Activated naive CD4-positive, alpha-beta T cell treated with Interleukin-2 at 50 U/mL for 16 hours (primary cell): ENCODE data around the gene FGGY.
"Not testable (repeated sequence)": the region's sequence is repeated elsewhere in the genome, so short reads cannot be mapped to it uniquely, and the experiment has no call there.

ENCODE experiments used
- DNase-seq: peaks from one replicate; pipeline ENCODE4 v3.0.0-alpha.2; 2020

Gene FGGY

DNA sequence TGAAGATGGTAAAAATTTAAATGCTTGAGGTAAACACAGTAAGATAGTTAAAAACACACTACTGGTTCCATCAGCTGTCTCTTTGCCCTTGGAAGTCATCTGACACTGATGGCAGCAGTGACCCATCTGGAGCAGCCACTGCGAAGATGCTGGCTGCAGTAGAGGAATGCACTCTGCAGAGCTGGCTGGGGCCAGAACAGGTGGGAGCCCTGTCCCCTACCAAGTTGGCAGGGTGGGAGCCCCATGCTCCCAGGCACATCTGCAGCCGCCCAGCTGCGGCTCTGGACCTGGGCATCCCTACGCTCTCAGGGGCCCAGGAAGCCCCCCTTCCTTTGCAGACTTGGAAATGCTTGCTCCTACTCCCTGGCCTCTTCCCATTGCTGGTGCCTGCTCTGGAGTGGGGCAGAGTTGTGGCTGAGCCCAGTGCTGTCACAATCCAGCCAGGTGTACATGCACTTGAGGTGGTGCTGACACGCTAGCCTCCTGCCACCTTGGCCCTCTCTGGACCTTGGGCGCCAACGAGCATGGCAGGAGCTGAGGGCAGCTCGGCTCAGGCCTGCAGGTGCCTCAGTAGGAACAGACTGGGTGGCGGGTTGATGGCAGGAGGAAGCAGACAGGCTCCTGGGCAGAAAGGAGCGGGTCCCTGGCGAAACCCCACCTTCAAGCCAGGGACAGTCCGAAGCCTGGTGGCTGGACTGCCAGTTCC is 227.0 kb downstream of the FGGY start:
- DNase-seq: no peak

DNA sequence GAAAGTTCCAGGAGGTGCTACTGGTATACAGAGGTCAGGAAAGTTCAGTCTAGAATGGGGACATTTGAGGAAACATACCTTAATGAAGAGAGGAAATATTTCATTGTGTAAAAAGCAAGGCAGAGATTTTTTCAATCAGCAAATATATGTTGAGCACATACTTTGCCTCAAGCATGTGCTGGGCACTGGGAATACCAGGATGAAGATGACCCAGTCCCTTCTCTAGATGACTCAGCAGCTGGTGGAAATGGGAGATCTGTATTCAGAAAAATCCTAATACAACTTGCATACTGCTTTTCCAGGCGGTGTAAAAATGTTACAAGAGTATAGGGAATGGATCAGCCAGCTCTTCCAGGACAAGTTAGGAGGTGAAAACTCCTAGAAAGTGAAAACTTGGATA is 229.3 kb downstream of the FGGY start:
- DNase-seq: no peak

DNA sequence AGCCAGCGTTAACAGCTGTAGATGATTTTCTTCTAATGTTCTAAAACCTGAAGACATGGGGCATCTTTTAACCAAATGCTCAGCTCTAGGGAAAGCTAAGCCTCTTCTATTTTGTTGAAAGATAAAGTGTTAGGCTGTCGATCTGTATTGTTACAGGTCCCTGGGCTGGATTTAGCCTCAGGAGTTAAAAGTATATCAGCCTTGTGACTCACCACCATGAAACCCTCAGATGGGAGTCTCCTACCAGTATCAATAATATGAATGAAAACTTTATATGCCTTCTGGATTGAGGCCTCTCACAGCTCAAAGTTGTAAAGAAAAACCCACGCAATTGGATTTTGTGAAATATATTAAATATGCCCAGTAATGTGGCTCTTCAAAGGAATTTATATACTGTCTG is 231.6 kb downstream of the FGGY start:
- no peak for DNase-seq

DNA sequence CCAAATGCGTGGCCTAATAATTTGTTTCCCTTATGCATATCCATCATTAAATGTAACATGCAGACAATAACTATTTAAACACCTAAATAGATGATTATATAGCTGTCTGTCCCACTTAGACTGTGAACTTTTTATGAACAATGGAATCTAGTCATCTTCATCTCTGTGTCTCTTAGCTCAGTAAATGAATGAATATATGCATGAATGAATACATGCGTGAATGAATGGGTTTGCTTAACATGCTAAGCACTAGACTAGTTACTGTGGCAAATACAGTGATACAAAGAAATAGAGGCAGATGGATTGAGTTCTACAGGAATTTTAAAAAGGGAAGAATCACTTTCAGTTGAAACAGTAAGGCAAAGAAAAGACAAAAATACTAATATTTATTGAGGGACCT is 232.0 kb downstream of the FGGY start:
- no peak for DNase-seq

DNA sequence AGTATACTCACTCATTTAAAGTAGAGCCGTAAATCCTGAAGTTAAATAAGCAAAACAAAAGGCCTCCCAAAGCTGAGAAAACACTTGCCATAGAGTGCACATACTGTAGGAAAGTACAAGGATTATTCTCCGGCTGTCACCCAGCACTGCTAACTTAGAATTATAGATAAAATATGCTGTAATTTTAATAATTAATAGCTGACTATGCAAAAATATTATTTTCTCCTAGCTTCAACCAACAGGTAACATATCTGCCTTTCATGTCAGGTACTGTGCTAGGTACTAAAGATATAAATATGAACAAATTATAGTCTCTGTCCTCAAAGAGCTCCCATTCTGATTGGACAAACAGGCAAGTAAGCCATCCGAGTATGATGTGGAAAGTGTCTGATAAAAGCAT is 233.2 kb downstream of the FGGY start:
- no peak for DNase-seq

DNA sequence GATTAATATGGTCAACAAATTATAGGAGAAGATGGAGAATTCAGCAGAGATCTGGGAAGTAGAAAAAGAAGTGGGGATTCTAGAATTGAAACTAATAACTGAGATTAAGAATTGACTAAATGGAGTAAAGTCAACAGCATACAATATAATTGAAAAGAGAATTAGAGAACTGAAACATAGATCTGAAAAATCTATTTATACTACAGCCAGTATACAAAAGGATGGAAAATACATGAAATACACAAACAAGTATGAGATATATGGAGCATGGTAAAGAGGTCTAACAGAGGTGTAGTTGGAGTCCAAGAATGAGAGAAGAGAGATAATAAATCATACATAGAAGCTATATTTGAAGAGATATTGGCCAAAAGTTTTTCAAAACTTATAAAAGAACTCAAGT is 235.2 kb downstream of the FGGY start:
- no peak for DNase-seq

DNA sequence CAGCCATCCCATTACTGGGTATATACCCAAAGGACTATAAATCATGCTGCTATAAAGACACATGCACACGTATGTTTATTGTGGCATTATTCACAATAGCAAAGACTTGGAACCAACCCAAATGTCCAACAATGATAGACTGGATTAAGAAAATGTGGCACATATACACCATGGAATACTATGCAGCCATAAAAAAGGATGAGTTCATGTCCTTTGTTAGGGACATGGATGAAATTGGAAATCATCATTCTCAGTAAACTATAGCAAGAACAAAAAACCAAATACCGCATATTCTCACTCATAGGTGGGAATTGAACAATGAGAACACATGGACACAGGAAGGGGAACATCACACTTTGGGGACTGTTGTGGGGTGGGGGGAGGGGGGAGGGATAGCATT is 241.6 kb downstream of the FGGY start:
- not testable (repeated sequence) for DNase-seq

DNA sequence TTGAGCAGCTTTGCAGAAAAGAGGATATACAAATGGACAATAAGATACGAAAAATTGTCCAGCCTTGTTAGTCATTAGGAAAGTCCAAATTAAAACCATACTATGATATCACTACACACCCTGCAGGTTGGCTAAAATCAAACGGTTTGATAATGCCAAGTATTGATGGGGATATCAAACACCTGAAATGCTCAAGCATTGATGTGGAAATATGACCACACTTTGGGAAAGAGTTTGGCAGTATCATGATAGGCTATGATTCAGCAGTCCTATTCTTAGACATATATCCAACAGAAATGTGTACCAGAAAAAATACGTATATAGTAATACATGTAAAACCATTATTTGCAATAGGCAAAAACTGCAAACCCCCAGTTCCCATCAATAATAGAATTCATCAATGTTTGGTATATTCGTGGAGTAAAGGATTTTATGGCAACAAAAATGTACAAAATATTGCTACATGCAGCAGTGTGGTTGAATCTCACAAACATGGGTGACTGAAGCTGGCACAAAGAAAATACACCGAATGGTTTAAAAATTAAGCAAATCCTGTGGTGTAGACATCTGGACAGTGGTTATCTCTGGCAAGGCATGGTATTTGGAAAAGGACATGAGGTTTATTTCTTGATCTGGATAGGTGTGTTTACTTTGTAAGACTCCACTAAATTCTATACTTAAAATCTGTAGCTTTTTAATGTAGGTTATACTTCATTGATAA is 243.2 kb downstream of the FGGY start:
- DNase-seq: no peak

DNA sequence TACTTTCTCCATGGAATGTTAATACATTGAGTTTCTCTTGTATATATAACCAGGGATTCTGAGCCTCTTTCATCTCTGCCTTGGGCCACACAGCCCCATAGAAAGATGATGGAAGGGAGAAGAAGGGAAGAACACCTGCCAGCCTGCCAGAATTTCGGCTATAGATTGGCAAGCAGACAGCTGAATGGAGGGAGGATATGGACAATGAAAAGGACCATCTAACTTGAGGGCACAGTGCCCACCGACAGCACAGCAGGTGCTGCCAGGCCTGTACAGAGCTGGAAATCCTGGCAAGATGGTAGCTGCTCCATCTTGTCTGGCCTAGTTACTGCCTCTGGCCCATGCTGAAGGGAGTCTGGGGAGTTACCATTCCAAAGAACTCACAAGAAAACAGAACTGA is 244.3 kb downstream of the FGGY start:
- no peak for DNase-seq

DNA sequence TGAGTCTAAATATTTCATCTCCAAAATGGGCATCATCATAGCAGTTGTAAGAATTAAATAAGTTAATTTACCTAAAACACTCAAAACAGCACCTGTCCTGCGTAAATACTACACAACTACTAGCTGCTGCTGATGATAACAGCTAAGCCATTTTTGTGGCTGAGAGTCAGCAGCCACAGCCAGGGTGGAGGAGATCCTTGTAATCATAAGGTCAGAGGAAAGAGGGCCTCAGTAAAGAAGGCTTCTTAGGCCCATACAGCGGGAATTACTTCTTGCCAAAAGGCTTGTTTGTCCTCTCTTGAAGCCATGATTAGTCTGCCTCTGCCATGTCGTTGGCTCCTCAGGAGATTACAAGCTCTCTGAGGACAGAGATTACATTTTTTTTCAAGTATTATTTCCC is 245.0 kb downstream of the FGGY start:
- no peak for DNase-seq

DNA sequence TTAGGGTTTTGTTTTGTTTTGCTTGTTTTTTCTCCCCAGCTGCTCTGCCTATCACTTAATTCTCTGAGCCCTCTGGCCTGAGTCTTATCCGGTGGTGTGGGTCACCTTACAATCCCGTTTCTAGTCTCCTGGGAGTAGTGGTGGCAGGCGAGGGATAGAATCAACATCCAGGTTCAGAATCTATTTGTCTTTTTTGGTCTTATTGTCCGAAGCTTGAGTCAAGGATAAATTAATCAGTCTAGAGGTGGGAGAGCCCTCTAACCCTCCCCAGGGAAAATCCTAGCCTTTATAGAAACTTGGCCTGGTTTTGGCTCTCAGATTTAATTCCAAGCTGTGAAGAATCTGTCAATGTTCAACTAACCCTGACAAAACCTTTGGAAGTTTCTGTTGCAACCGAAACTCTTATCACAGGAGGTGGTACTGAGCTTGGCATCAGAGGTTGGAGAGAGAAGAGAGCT is 246.3 kb downstream of the FGGY start:
- no peak for DNase-seq

DNA sequence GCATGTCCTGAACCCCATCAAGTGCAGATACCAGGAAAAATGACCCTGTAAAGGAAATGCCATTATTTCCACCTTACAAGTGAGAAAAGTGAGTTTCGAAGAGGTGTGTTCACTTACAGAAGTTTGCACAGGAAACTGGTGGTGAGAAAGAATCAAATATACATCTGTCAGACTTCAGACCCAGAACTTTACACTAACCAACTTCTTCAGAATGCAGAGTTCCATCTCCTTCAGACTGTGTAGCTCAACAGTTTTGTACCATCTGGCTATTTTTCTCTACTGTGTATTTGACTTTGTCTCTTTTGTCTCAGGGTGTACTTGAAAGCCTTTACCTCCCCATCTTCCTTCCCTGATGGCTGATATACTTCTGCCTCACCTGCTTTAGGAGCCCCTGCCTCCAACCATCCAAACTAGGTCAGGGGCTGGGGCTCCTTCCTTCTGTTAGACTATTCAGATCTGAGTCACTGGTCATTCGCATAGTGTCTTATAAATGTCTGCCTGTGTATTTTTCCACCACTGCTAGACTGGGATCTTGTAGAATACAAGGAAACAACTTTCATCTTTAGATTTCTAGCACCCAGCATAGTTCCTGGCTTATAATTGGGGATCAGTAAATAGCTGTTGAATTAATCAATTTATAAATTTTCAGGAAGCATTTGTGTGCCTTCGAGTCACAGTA is 247.9 kb downstream of the FGGY start:
- DNase-seq: no peak

DNA sequence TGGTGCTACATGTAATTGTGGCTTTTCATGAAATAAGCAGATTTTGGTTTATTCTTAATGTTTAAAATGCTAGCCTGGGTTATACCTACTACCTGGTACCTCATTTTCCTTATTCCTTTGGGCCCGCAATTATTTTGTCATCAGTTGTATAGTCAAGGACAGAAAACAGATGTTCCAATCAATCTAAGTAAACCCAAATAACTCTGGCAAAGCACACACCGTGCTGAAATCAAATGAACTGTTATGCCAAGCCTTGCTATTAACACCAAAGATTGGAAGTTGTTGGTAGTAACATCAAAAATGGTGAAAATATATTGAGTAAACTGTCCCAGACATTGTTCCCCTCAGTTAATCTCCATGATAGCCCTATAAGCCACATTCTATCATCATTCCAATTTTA is 248.9 kb downstream of the FGGY start:
- no peak for DNase-seq

DNA sequence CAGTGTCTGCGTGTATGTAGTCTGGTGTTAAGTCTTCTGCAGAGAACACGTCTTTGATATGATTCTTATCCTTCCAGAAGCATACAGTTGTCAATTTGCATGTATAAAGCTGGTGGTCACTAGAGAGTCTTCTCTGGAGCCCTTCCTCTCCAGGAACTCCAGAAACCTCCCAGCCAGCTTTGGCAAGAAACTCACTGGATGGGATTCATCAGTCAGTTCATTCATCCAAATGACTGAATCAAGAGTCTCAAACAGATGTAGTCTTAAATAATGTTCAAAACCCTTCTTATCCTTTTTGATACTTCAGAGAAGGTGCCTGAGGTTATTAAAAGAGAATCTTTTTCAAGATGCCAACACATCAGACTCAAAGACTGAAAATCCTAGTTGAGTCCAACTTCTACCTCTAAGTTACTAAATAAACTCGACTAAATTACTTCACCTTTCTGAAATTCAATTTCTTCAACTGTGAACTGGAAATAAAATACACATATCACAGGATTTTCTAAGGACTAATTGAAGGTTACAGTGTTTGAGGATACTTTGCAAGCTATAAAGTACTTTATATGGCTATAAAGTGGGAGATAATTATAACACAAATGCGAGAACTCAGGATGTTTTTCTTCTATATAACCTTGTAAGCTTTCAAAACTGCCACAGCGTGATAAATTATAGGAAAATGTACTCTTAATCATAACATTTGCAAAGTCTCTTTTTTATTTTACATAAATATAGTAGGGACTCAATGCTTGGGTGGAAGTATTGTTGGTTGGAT is 252.4 kb downstream of the FGGY start:
- no peak for DNase-seq

DNA sequence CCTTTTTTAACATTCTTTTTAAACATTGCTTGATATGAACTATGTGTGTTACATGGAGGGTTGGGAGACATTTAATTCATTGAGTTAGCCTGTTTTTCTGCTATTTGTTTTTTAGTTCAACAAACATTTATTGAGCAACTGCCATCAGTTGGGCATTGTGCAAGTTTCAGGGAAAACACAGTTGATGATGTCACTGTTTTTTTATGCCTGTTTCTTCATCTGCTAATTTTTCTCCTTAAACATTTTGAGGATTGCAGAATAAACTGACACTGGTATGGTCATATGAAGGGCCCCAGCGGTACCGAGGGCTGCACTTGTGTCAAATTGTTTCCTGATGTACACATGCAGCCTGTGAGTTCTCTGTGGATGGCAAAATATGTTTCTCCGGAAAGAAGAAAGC is 253.0 kb downstream of the FGGY start:
- no peak for DNase-seq

DNA sequence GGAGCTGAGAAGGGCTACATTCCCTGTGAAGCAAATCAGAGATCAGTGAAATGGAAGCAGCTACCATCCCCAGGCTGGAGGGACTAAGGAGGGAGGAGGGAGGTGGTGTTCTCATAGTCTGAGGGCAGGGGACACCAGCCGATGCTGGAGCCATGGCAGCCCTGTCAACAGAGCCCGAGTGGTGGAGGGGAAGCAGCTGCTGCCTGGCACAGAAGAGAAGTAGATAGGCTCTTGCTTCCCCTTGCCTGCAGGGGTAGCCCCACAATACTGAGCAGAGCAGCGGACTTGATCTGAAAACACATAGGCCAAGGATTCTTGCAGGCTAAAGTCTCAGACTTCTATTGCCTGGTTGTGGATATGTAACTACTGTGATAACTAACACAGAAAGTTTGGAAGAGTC is 255.1 kb downstream of the FGGY start:
- no peak for DNase-seq

DNA sequence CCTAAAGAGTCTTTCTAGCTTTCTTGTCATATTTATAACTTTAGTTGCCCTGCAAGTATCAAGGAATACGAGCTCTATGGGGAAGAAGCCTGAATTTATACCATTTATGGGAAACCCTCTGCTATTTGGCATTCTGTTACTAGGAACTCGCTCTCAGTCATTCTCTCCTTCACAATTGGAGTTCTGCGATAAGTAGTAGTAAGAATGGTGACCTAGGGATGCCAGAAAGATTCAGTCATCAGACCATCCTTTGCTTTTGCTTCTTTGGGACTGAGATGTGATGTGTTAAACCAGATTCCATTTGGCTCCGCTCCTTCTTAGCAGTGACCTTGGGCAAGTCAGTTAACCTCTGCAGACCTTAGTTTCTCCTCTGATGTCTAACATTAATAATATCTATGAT is 256.5 kb downstream of the FGGY start:
- DNase-seq: no peak

DNA sequence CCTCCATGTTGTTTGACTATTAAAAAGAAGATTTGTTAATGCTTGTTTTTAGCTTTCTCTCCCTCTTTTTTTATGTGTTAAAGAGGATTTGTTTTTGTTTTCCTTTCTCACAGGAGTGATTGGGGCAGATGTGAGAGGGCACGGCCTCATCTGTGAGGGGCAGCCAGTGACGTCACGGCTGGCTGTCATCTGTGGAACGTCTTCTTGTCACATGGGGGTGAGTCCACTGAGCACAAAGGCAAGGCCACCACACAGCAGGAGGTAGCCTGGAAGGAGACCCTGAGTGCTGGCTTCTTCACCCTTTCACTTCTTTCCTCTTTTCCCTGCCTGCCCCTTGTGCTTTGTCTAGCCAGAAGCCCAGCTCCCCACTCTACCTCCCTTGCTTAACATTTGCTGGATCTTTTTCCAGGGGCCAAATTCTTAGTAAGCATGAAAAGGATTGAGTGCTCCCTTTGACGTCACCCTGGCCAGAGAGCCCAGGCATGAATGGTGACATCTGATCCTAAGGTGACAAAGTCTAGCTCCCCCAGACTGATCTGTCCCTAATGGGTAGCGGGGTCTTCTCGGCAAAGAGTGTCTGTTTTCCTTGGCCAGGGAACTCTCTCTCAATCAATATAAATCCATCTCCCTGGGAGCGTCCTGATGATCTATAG is 257.2 kb downstream of the FGGY start:
- no peak for DNase-seq

DNA sequence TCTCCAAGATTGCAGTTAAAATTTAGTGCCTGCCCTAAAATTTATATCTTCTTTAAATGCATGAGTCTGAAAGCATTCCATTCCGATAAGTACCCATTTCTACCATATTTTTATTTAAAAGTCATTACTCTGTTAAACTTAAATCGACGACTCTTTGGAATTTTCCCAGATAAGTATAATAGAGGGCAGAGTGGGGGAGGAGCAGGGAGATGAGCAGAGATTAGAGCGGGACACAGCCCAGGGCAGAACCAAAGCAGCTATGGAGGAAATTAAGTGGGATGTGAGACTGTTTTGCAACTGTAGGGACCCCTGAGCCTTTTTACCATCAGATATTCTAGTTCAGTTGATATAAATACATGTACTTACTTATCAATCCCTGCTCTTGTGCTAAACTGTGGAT is 257.9 kb downstream of the FGGY start:
- no peak for DNase-seq

DNA sequence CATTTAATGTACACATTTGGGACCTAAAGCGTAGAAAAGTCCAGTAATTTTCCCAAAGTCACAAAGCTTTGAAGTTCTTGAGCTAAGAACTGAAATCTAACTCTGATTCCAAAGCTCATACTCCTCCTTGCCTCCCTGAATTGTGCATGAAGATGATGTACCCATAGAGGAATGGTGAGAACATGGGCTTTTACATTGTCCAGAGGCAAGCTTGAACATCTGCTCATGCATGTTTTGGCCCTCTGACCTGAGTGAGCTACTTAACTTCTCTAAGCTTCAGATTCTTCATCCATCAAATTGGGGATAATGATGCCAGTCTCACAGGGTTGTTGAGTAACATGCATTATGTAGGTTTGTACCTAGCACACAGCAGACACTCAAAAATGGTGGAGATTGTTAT is 259.5 kb downstream of the FGGY start:
- no peak for DNase-seq

DNA sequence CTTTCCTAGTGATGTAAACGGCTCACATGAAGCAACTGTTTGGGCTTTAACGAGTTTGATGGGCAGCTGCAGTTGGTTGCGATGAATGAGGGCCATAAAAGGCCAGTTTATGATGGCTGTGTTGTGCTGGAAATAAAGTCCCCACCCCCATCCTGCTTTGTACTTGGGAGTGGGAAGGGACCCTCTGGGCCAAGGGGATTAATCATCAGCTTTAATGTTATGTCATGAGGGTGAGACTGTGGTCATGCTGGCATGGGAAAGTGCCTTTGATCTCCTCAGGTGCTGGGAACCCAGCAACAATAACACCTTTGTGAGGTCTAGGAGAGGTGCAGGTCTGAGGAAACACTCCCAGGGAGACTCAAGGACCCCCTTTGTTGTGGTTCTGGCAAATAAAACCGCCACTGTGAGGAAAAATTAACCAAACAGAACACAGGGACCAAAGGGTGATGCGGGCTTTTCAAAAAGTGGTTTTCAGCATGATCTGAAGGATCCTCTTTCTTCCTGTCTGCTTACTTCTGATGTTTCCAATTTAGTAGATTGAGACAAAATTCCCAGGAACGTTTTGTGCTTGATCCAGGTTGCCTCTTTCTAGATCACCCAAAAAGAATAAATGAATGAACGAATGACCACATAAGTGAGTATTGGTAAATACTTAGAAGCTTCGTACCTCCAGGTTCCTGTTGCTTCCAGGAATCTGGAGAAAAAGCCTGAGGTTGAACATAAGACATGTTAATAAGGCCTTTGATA is 260.1 kb downstream of the FGGY start:
- no peak for DNase-seq

DNA sequence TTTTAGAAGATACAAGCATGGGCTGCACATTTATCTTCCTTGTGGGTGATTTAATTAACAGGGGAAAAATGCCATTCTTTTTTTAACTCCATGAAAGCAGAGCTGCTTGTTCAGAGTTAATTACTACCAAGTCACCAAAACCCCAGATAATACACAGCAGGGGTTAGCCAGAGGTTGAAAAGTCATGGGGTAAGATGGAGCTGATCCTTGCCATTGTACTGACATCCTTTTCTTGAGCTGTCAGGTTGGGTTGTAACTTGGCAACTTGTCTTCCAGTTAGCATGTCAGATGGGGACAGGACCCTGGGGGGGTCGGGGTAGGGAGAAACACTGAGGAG is 260.6 kb downstream of the FGGY start:
- DNase-seq: no peak
